PFSK-1 (cell line): ENCODE data around the gene SEPTIN1.

Experiments used
- FOXP2 ChIP-seq: optimal IDR thresholded peaks from 2 replicates; pipeline ENCODE3; 2011; ENCODE audit warnings: borderline replicate concordance, control low read depth, inconsistent platforms; ENCODE audit not compliant: insufficient read depth; ENCODE audit errors: extremely low read length, extremely low read depth
- POLR2AphosphoS5 ChIP-seq: IDR thresholded peaks from 2 replicates; pipeline ENCODE4 v1.6.1; 2012; ENCODE audit warnings: low read depth, mild to moderate bottlenecking, control low read depth, low read length, moderate library complexity
- SIN3A ChIP-seq: IDR thresholded peaks from 2 replicates; pipeline ENCODE4 v1.6.1; 2012; ENCODE audit warnings: mild to moderate bottlenecking, low read length, moderate library complexity, borderline replicate concordance; ENCODE audit not compliant: insufficient read depth
- TAF1 ChIP-seq: IDR thresholded peaks from 2 replicates; pipeline ENCODE4 v1.6.1; 2012; ENCODE audit warnings: low read length, control low read depth, borderline replicate concordance; ENCODE audit not compliant: insufficient read depth
- TF ChIP-seq, protein P1 (sequence below), 2 experiments: IDR thresholded peaks; 2 replicates each; pipeline versions ENCODE4 v1.6.1 to v1.8.0; 2011 to 2012; ENCODE audit warnings: low read depth in 2 of 2, low read length in 2 of 2, control low read depth in 1 of 2, inconsistent platforms in 1 of 2, mild to moderate bottlenecking in 1 of 2, moderate library complexity in 1 of 2; ENCODE audit not compliant: insufficient read depth in 1 of 2

Gene SEPTIN1

DNA sequence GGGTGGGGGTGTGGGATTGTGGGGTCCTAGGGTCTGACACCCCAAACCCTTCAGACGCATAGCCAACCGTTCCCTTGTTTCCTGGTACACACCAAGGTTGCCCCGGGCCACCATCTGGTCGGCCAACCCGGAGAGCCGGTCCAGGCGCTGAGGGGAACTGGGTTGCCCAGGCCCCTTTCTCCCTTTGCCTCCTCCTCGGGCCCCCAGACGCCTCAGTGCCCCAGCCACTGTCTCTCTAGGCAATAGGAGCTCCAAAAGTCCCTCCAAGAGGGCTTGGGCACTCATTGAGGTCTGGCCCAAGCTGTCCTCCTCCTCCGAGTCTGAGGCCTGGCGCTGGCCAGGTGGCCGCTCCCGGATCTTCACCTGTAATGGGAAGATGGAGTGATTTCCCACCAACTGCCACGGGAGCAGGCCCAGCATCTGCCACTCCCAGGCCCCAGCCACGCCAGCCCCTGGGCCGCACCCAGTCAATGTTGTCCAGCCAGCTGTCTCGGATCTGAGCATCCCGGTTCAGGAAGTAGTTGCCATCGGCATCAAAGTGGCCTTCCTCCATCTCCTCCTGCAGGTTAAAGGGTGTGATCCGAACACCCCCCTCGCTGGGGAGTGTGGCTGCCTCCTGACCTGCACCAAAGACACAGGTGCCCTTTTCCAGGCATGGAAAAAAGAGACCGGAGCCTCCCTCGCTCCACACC, 28.8 kb downstream of the SEPTIN1 start:
- TF ChIP-seq FOXP2 (no peak), POLR2AphosphoS5 (no peak), TAF1 (no peak), SIN3A (no peak)
- TF ChIP-seq, protein P1, sequence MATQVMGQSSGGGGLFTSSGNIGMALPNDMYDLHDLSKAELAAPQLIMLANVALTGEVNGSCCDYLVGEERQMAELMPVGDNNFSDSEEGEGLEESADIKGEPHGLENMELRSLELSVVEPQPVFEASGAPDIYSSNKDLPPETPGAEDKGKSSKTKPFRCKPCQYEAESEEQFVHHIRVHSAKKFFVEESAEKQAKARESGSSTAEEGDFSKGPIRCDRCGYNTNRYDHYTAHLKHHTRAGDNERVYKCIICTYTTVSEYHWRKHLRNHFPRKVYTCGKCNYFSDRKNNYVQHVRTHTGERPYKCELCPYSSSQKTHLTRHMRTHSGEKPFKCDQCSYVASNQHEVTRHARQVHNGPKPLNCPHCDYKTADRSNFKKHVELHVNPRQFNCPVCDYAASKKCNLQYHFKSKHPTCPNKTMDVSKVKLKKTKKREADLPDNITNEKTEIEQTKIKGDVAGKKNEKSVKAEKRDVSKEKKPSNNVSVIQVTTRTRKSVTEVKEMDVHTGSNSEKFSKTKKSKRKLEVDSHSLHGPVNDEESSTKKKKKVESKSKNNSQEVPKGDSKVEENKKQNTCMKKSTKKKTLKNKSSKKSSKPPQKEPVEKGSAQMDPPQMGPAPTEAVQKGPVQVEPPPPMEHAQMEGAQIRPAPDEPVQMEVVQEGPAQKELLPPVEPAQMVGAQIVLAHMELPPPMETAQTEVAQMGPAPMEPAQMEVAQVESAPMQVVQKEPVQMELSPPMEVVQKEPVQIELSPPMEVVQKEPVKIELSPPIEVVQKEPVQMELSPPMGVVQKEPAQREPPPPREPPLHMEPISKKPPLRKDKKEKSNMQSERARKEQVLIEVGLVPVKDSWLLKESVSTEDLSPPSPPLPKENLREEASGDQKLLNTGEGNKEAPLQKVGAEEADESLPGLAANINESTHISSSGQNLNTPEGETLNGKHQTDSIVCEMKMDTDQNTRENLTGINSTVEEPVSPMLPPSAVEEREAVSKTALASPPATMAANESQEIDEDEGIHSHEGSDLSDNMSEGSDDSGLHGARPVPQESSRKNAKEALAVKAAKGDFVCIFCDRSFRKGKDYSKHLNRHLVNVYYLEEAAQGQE (IDR thresholded peaks at IDR 0.05; ENCODE audit: insufficient read depth in 1 of 2, low read depth in 2 of 2, low read length in 2 of 2): no peak

DNA sequence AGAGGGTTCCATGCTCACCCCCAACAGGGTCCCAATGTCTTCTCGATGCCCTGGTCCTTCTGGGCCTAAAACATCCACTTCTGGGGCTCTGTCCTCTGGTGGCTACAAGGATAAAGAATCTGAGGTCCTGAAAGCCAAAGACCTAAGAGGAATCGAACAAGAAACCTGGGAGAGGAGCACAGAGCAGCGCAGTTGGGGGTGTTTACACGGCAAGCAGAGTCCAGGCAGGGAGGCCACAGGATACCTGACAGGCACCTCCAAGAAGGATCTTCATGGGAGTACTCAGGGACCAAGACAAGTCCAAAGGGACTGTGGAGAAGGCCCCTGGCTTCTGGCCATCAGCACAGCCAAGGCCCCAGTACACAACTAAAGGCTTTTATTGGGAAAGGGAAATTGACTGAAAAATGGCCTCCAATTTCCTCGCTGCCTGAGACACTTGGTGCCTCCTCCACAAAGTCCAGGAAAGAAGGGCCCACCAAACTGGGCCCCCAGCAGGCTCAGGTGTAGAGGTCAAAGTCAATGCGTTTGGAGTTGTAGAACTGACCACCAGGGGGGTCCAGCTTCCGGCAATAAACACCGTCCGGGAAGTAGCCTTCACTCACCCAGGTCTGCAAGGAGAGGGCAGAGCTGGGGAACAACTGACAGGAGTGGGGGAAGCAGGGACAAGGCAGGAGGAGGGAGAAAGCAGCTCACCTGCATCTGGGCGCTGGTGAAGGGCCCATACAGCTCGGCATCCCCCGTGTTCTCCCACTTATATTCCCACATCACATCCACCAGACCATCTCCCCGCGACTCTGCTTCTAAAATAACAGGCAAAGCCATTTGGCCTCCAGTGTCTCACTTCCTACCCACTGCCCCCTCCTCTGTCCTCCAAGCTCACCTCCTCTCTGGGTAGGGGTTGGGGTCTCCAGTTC, 29.6 kb downstream of the SEPTIN1 start:
- no peak for TF ChIP-seq TAF1
- TF ChIP-seq FOXP2: no peak

DNA sequence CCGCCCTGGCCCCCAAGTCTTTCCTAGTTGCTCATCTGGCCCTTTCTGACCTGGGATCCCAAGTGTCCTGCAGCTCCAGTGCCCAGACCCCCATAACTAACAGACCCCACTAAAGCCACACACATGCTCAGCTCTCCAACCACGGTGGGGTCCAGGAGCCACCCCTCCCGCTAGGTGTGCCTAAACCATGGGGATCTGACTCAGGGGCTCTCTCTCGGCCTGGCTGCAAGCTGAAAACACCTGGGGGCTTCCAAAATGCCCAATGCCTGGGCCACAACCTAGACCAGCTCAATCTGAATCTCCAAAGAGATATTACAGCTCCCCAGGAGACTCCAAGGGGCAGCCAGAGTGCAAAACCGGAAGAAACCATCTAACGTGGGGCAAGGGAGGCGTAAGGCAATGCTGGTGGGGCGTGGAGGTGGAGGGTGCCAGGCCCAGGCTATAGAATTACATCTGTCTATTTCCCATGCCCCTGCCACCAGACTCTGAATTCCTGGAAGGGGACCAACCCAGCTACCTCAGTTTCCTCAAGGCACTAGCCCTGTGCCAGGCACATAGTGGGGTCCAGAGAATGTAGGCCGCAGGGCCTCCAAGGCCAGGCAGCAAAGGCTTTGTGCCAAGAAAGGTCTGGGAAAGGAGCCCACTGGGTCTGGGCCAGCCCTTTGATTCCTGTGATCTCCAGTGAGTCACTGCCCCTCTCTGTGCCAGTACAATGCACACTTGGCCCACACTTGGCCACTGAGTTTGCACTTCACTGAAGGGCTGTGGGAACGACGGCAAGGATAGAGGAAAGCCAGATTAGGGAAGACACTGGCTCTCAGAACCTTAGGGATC, 30.6 kb downstream of the SEPTIN1 start:
- TF ChIP-seq FOXP2: no peak
- TF ChIP-seq, protein P1 (IDR thresholded peaks at IDR 0.05; ENCODE audit: insufficient read depth in 1 of 2, low read depth in 2 of 2, low read length in 2 of 2): no peak
- no peak for TF ChIP-seq SIN3A
- no peak for TF ChIP-seq POLR2AphosphoS5
- TF ChIP-seq TAF1: no peak

DNA sequence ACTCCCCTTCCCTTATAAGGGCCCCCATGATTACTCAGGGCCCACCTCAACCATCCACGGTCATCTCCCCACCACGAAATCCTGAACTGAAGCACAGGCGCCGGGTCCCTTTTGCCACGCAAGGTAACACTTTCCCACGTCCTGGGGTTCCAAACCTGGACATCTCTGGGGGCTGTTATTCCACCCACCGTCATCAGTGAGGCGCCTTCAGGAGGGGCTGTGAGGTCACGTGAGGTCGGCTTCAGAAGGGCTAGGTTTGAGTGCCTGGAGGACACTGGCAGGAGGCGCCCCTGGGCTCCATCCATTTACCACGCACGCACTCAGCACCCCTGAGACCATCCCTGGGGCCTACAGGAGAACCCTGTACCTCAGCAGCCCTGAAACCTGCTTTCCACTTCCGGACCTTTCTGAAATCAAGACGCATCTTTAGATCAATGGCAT, 31.3 kb downstream of the SEPTIN1 start:
- no peak for TF ChIP-seq TAF1
- no peak for TF ChIP-seq POLR2AphosphoS5
- TF ChIP-seq, protein P1 (IDR thresholded peaks at IDR 0.05; ENCODE audit: insufficient read depth in 1 of 2, low read depth in 2 of 2, low read length in 2 of 2): no peak
- no peak for TF ChIP-seq SIN3A
- TF ChIP-seq FOXP2: no peak

DNA sequence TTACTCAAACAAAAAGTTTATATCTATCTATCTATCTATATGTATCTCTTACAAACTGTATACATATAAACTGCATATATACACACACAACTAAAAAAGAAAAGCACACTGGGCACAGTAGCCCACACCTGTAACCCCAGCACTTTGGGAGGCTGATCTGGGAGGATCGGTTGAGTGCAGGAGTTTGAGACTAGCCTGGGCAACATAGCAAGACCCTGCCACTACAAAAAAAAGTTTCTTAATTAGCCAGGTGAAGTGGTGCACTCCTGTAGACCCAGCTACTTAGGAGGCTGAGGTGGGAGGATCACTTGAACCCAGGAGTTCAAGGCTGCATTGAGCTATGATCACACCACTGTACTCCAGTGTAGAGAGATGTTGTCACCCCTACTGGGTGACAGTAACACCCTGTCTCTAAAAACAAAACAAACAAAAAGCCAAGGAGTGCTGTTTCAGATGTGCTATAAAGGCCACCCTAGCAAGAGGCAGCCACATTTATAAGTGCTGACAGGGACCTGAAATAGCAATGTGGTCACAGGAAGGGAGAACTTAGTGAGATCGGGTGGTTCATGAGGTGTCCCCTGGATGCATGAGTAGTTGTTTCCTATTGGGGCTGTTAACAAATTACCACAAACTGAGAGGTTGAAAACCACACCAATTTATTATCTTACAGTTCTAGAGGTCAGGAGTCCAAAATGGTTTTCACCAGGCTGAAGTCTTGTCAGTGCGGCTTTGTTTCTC, 32.1 kb downstream of the SEPTIN1 start:
- TF ChIP-seq TAF1: no peak
- TF ChIP-seq, protein P1 (IDR thresholded peaks at IDR 0.05; ENCODE audit: insufficient read depth in 1 of 2, low read depth in 2 of 2, low read length in 2 of 2): no peak
- no peak for TF ChIP-seq POLR2AphosphoS5
- no peak for TF ChIP-seq SIN3A
- TF ChIP-seq FOXP2: no peak
